ENCODE data around the gene KIF3A. TPM values are rescaled to one million over a fixed set of nuclear protein-coding genes. Genes with fewer than 3 reads are reported as not detected.

KIF3A gene
- 10 to 100 TPM in 2 of 3 donors, 1 to 10 TPM in 1; 4.5 to 15.7 (median 11.5) TPM for total RNA-seq

- intact Hi-C loops (cut with DNase I; ENCODE audit: low total_unique reads) = no loop called here
- H3K27ac ChIP-seq = peak within 1 kb of the TSS; percentile 81 to 86
These were observed at the start of gene KIF3A for GRCh38 chr5:132736853-132737833. TSS of gene KIF3A (minus strand) at chr5:132737546. CDS start at chr5:132737419, 127 bp downstream.

GRCh38 chr5:132787076-132787475 lies 49.7 kb upstream of the KIF3A start:
- H3K36me3 ChIP-seq = no peaks in the 10 kb centered on the region
- H3K27ac ChIP-seq = no peak overlapping the region
- H3K4me1 ChIP-seq = no peaks in the 10 kb centered on the region
- no peak for TF ChIP-seq CTCF (IDR thresholded peaks at IDR 0.05)
- TF ChIP-seq POLR2AphosphoS5 (IDR thresholded peaks at IDR 0.05) = no peak
- no peak for TF ChIP-seq POLR2A (IDR thresholded peaks at IDR 0.05)
- intact Hi-C loops (cut with DNase I; ENCODE audit: low total_unique reads) = no loop called here
- no peaks in the 10 kb centered on the region for H3K9me3 ChIP-seq
- no peaks in the 10 kb centered on the region for H3K27me3 ChIP-seq
- H3K4me3 ChIP-seq = no peak overlapping the region
- no peak for DNase-seq (ENCODE audit: low spot score in 2 of 2)

More at GRCh38 chr5:132736853-132737833, at the start of gene KIF3A:
- TF ChIP-seq POLR2AphosphoS5 (IDR thresholded peaks at IDR 0.05) = peak; percentile 30 to 62 (median 57)
- peak; percentile 9 to 35 (median 31) for TF ChIP-seq CTCF (IDR thresholded peaks at IDR 0.05)
- TF ChIP-seq POLR2A (IDR thresholded peaks at IDR 0.05) = no peak
- H3K9me3 ChIP-seq = no peaks in the 10 kb centered on the region
- peak; percentile 88 to 89 for DNase-seq (ENCODE audit: low spot score in 2 of 2)
- no peaks in the 10 kb centered on the region for H3K27me3 ChIP-seq
- H3K4me1 ChIP-seq = no peaks in the 10 kb centered on the region
- H3K4me3 ChIP-seq = peak within 1 kb of the TSS; percentile 77 to 94 (median 84)
- H3K36me3 ChIP-seq = no peaks in the 10 kb centered on the region

GRCh38 chr5:132785864-132786263 lies 48.5 kb upstream of the KIF3A start:
- Histone ChIP-seq H3K4me1 (no peaks in the 10 kb centered on the region), H3K4me3 (no peak overlapping the region), H3K36me3 (no peaks in the 10 kb centered on the region), H3K9me3 (no peaks in the 10 kb centered on the region), H3K27ac (no peak overlapping the region), H3K27me3 (no peaks in the 10 kb centered on the region)
- intact Hi-C loops (cut with DNase I; ENCODE audit: low total_unique reads) = no loop called here
- no peak for TF ChIP-seq CTCF (IDR thresholded peaks at IDR 0.05)
- TF ChIP-seq POLR2AphosphoS5 (IDR thresholded peaks at IDR 0.05) = no peak
- TF ChIP-seq POLR2A (IDR thresholded peaks at IDR 0.05) = no peak
- no peak for DNase-seq (ENCODE audit: low spot score in 2 of 2)

GRCh38 chr5:132785365-132785764 lies 48.0 kb upstream of the KIF3A start:
- no peaks in the 10 kb centered on the region for H3K9me3 ChIP-seq
- no peak overlapping the region for H3K4me3 ChIP-seq
- no peaks in the 10 kb centered on the region for H3K4me1 ChIP-seq
- H3K36me3 ChIP-seq = no peaks in the 10 kb centered on the region
- H3K27ac ChIP-seq = no peak overlapping the region
- DNase-seq (ENCODE audit: low spot score in 2 of 2) = no peak
- no peaks in the 10 kb centered on the region for H3K27me3 ChIP-seq
- TF ChIP-seq POLR2A (IDR thresholded peaks at IDR 0.05) = no peak
- intact Hi-C loops (cut with DNase I; ENCODE audit: low total_unique reads) = no loop called here

- H3K9me3 ChIP-seq = no peaks in the 10 kb centered on the region
- H3K27me3 ChIP-seq = no peaks in the 10 kb centered on the region
- H3K4me1 ChIP-seq = peaks cover 0 to 3% of the 10 kb centered on the region in 2 donors
- H3K36me3 ChIP-seq = no peaks in the 10 kb centered on the region
- H3K4me3 ChIP-seq = no peak overlapping the region
- intact Hi-C loops (cut with DNase I; ENCODE audit: low total_unique reads) = loop anchor here (5.0 kb wide), 1 partner anchor 710 kb away; the partner anchor contains the start of gene CSF2
- no peak overlapping the region for H3K27ac ChIP-seq
- TF ChIP-seq POLR2A (IDR thresholded peaks at IDR 0.05) = no peak
- TF ChIP-seq POLR2AphosphoS5 (IDR thresholded peaks at IDR 0.05) = no peak
- no peak for TF ChIP-seq CTCF (IDR thresholded peaks at IDR 0.05)
- no peak for DNase-seq (ENCODE audit: low spot score in 2 of 2)
These were observed 44.8 kb upstream of the KIF3A start for GRCh38 chr5:132782101-132782500.
